Naive B cell (primary cell): ENCODE data around the gene SPECC1. TPM values are rescaled to one million over a fixed set of nuclear protein-coding genes. Genes with fewer than 3 reads are reported as not detected.
"Not testable (repeated sequence)": the region's sequence is repeated elsewhere in the genome, so short reads cannot be mapped to it uniquely, and the experiment has no call there.

Experiments
- ATAC-seq, 2 donors: fragments of 150-1000 bp; cut with Tn5 transposase; 2 replicates each; pipeline ENCODE4 v1.10.0; 2021; ENCODE audit warnings: low read depth in 2 of 2, mild to moderate bottlenecking in 2 of 2, moderate library complexity in 2 of 2
- DNase-seq: peaks from one replicate; pipeline ENCODE4 v3.0.0; 2022
- H3K27ac Mint-ChIP-seq, 6 donors: one replicate each; pipeline ENCODE4 v1.8.0; 2020 to 2022; ENCODE audit warnings: mild to moderate bottlenecking in 6 of 6, mixed read lengths in 6 of 6, moderate library complexity in 5 of 6, inconsistent platforms in 2 of 6
- H3K27me3 Mint-ChIP-seq, 3 donors: one replicate each; pipeline ENCODE4 v1.8.0; 2021 to 2022; ENCODE audit warnings: mixed read lengths in 3 of 3, mild to moderate bottlenecking in 1 of 3
- H3K36me3 Mint-ChIP-seq, 2 donors: one replicate each; pipeline ENCODE4 v1.8.0; 2020 to 2022; ENCODE audit warnings: mixed read lengths in 2 of 2, inconsistent platforms in 1 of 2, mild to moderate bottlenecking in 1 of 2
- H3K4me1 Mint-ChIP-seq, 3 donors: one replicate each; pipeline ENCODE4 v1.8.0; 2020 to 2022; ENCODE audit warnings: mixed read lengths in 3 of 3, inconsistent platforms in 1 of 3, mild to moderate bottlenecking in 1 of 3, moderate library complexity in 1 of 3
- H3K4me3 Mint-ChIP-seq, 8 donors: one replicate each; pipeline ENCODE4 v1.8.0; 2020 to 2022; ENCODE audit warnings: mild to moderate bottlenecking in 8 of 8, mixed read lengths in 8 of 8, moderate library complexity in 8 of 8, inconsistent platforms in 2 of 8
- H3K9me3 Mint-ChIP-seq, 7 donors: one replicate each; pipeline ENCODE4 v1.8.0; 2020 to 2022; ENCODE audit warnings: mixed read lengths in 7 of 7, mild to moderate bottlenecking in 5 of 7, inconsistent platforms in 2 of 7, moderate library complexity in 1 of 7
- polyA plus RNA-seq, 6 donors: library from polyadenylated mRNA; unstranded; fragments of 300-500 nt; fragmentation: Illumina TruSeq; gene quantifications; one replicate each; pipeline ENCODE4 v1.2.3, GENCODE V29; 2021; ENCODE audit warnings: low read depth in 6 of 6

The SPECC1 gene
- polyA plus RNA-seq, 6 donors from 2014 or later, result 2.6 to 5.9 (median 4.1) TPM

DNA sequence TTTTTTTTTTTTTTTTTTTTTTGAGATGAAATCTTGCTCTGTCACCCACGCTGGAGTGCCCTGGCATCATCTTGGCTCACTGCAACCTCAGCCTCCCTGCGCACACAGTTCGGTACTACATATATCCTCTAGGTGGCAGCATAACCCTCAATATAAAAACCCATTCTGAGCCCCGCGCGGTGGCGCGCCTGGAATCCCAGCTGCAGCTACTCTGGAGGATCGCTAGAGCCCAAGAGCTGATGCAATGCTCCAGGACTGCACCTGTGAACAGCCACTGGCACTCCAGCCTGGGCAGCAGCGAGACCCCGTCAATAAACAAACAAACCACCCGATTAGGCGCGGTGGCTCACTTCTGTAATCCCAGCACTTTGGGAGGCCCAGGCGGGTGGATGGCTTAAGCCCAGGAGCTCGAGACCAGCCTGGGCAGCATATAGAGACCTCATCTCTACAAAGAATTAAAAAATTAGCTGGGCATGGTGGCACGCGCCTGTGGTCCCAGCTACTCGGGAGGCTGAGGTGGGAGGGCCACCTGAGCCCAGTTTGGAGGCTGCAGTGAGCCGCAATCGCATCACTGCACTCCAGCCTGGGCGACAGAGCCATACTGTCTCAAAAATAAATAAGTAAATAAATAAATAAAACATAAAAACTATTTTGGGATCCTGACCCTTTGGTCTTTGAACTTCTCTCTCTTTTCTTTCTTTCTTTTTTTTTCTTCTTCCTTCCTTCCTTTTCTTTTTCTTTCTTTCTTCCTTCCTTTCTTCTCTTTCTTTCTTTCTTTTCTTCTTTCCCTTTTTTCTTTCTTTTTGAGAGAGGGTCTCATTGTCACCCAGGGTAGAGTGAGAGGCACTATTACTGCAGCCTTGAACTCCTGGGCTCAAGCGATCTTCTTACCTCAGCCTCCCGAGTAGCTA lies 16.1 kb upstream of the SPECC1 start:
- DNase-seq (peak; percentile 71), ATAC-seq (peak; percentile 98 to 99)
- Mint-ChIP-seq H3K27ac (peak overlapping the region in 1 of 6 donors; percentile 68), H3K27me3 (peaks cover 25 to 47% (median 31%) of the 10 kb centered on the region in 3 donors), H3K4me1 (peaks cover 4 to 8% (median 6%) of the 10 kb centered on the region in 3 donors), H3K9me3 (no peaks in the 10 kb centered on the region), H3K36me3 (no peaks in the 10 kb centered on the region), H3K4me3 (peak overlapping the region in 2 of 8 donors; percentile 45 to 81)

DNA sequence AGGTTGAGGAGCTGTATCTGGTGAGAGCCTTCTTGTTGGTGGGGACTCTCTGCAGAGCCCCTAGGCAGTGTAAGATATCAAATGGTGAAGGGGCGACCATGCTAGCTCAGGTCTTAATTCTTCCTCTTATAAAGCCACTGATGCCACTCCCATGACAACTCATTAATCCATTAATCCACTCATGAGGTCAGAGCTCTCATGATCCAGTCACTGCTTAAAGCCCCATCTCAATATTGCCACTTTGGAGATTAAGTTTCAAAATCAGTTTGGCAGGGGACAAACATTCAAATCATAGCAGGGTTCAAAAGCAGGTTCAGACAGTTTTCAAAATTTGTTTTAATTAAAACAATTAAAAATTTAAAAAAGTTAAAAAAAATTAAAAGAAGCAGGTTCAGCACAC lies 13.1 kb upstream of the SPECC1 start:
- Mint-ChIP-seq H3K27ac (no peak overlapping the region), H3K9me3 (no peaks in the 10 kb centered on the region), H3K4me3 (no peak overlapping the region), H3K27me3 (peaks cover 35 to 52% (median 50%) of the 10 kb centered on the region in 3 donors), H3K36me3 (no peaks in the 10 kb centered on the region), H3K4me1 (peaks cover 4 to 8% (median 6%) of the 10 kb centered on the region in 3 donors)
- ATAC-seq (no peak), DNase-seq (no peak)

DNA sequence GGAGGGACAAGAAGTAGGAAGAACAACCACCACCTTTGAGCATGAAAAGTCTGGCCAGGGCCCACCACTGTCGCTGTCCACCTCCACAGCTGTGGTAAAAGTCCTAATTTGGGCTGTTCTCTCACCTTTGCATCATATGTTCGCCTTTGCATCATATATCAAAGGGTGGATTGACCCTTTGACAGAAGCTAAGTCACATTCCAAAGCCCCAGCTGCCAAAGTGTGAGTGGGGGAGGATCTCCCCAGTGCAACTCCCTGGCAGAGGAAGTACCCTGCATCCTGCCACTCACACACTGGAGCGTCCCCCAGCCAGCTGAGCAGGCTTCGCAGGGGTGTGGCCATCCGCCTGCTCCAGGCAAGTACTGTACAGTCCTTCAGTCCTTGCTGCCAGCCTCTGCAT lies 12.7 kb upstream of the SPECC1 start:
- DNase-seq, result no peak
- Mint-ChIP-seq H3K36me3 (no peaks in the 10 kb centered on the region), H3K27me3 (peaks cover 35 to 48% (median 46%) of the 10 kb centered on the region in 3 donors), H3K4me3 (no peak overlapping the region), H3K27ac (no peak overlapping the region), H3K9me3 (no peaks in the 10 kb centered on the region), H3K4me1 (peaks cover 4 to 8% (median 6%) of the 10 kb centered on the region in 3 donors)
- ATAC-seq, result no peak

DNA sequence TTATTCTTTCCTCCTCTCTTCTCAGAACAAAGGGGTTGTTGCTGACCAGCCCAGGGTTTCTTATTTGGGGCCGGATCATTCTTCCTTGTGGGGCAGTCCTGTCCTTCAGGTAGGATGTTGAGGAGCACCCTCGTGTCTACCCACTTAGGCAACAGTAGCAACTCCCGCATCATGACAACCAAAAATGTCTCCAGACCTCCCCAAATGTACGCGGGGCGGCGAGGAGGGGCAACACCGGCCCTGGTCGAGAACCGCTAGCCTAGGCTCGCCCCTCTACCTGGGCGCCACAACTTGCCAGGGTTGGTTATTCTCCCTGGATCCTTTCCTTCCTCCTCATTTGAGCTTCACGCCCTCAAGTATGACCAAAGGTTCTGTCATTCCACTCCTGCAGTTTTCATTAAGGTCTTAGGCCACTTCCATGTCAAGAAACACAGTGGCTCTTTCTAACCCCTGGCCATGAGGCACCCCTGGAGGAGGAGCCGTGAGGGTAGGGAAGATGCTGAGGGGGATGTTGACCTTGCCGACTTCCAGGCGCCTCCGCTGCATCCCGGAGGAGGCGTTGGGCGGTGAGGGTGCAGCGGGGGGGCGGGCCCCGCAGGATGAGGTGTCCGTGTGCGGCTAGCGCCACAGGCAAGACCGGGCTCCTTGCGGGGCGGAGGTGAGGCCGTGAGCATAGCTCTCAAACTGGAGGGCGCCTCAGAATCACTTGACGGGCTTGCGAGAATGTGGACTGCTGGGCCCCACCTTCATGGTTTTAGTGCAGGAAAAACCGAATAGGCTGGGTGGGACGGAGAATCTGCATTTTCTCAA lies 712 bp upstream of the SPECC1 start:
- Mint-ChIP-seq H3K27me3 (peaks cover 51 to 74% (median 65%) of the 10 kb centered on the region in 3 donors), H3K4me3 (peak overlapping the region; percentile 78 to 96 (median 92)), H3K36me3 (no peaks in the 10 kb centered on the region)

DNA sequence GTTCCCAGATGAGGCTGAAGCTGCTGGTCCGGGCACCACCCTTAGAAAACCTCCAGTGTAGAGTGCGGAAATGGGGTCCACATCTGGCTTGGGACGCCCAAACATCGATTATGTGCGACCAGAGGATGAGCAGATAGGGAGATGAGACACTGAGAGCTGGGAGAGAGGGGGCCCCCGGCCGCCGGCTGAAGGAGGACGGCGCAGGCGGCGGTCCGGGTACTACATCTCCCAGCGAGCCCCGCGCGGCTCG lies 182 bp upstream of the SPECC1 start:
- peaks cover 0 to 2% (median 0%) of the 10 kb centered on the region in 7 donors for H3K9me3 Mint-ChIP-seq
- peak overlapping the region in 1 of 6 donors; percentile 30 for H3K27ac Mint-ChIP-seq
- H3K4me3 Mint-ChIP-seq, result peak overlapping the region; percentile 78 to 96 (median 92)
- H3K4me1 Mint-ChIP-seq, result peaks cover 7 to 10% (median 8%) of the 10 kb centered on the region in 3 donors
- DNase-seq, result no peak
- ATAC-seq, result no peak
- H3K36me3 Mint-ChIP-seq, result no peaks in the 10 kb centered on the region
- H3K27me3 Mint-ChIP-seq, result peaks cover 54 to 74% (median 70%) of the 10 kb centered on the region in 3 donors

More for the DNA sequence above, 712 bp upstream of the SPECC1 start:
- peak; percentile 13 to 14 for ATAC-seq
- no peak for DNase-seq
- Mint-ChIP-seq H3K27ac (peak overlapping the region in 2 of 6 donors; percentile 23 to 30), H3K9me3 (peaks cover 0 to 1% (median 0%) of the 10 kb centered on the region in 7 donors), H3K4me1 (peaks cover 7 to 10% (median 8%) of the 10 kb centered on the region in 3 donors)

DNA sequence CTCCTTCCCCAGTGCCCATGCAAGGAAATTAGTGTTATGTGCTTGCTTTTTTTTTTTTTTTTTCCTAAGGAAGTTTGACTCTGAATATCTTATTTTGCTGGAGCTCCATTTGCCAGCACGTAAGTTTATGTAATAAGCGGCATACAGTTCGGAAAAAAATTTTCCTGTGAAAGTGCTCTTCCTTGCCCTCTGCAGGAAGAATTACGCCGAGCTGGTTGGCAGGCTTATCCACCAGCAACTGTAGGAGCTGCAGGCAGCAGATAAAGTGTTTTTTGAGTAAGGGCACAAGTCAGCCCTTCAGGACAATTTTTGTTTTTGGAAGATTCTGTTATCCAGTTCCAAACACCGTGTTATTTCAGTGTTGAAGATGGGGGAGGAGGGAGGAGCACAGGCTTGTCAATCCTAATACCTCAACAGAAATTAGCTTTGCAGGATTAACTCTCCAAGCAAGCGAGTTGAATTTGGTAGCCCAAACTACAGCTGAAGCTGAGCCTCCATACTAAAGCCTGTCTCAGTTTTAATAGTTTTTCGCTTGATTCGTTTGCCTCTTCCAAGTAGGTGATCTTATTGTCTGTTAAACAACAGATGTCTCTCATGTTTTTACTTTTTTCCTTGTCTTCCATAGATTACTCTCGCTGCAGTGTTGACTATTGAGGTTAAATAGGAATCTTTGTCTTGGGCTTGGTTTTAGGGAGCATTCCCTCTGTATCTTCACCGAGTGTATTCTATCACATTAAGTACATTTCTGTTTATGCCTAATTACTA lies 1.1 kb downstream of the SPECC1 start:
- H3K27me3 Mint-ChIP-seq, result peaks cover 59 to 74% (median 73%) of the 10 kb centered on the region in 3 donors
- H3K9me3 Mint-ChIP-seq, result peaks cover 0 to 2% (median 0%) of the 10 kb centered on the region in 7 donors
- no peaks in the 10 kb centered on the region for H3K36me3 Mint-ChIP-seq
- peak overlapping the region; percentile 40 to 95 (median 80) for H3K4me3 Mint-ChIP-seq
- peaks cover 7 to 10% (median 8%) of the 10 kb centered on the region in 3 donors for H3K4me1 Mint-ChIP-seq
- ATAC-seq (no peak), DNase-seq (no peak)
- H3K27ac Mint-ChIP-seq, result peak overlapping the region in 2 of 6 donors; percentile 11 to 55

DNA sequence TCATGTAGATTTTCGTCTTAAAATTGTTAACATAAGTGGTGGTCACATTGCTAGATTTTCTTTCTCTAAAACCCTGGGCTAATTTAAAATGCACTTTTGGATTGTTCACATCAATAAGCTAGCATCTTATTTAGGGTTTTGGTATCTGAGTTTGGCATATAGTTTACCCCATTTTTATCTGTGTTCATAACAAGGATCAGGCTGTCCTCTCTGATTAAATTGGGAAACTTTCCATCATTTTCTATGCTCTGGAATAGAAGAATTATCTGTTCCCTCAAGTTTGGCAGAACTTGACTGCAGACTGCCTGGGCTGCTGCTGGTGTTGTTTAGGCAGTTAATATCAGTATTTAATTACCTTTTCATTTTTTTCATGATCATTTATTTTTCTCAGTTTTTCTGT lies 1.8 kb downstream of the SPECC1 start:
- H3K27ac Mint-ChIP-seq, result no peak overlapping the region
- peak overlapping the region in 5 of 8 donors; percentile 40 to 95 (median 78) for H3K4me3 Mint-ChIP-seq
- H3K27me3 Mint-ChIP-seq, result peaks cover 56 to 73% (median 70%) of the 10 kb centered on the region in 3 donors
- no peaks in the 10 kb centered on the region for H3K36me3 Mint-ChIP-seq
- H3K9me3 Mint-ChIP-seq, result peaks cover 0 to 2% (median 0%) of the 10 kb centered on the region in 7 donors
- no peak for ATAC-seq
- no peak for DNase-seq
- H3K4me1 Mint-ChIP-seq, result peaks cover 7 to 10% (median 8%) of the 10 kb centered on the region in 3 donors

DNA sequence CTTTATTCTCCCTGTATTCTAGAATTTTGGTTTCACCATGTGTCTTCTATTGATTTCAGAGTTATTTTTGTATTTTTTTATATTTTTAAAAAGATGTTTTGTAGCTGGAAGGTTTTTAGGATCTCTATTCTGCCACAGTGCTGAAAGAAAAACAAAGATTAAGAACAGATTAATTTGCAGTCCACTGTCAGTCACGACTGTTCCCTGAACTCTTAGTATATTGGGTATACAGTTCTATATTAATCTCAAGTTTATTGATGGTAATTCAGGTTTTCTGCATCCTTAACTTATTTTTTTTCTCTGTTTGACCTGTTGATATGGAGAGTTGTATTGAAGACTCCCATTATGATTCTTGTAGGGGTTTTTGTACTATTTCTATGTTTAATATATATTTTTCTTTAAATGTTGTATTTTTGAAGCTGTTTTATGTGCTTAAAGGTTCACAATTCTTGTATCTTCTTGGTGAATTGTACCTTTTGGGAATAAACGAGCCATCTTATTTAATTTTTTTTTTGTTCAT lies 2.9 kb downstream of the SPECC1 start:
- H3K27me3 Mint-ChIP-seq, result peaks cover 53 to 65% (median 60%) of the 10 kb centered on the region in 3 donors

DNA sequence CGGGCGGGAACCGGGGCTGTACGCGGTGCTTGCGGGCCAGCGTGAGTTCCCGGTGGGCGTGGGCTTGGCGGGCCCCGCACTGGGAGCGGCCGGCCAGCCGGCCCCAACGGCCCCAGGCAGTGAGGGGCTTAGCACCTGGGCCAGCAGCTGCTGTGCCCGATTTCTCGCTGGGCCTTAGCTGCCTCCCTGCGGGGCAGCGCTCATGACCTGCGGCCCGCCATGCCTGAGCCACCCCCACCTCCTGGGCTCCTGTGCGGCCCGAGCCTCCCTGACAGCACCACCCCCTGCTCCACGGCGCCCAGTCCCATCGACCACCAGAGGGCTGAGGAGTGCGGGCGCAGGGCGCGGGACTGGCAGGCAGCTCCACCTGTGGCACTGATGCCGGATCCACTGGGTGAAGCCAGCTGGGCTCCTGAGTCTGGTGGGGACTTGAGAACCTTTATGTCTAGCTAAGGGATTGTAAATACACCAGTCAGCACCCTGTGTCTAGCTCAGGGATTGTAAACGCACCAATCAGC lies 7.4 kb downstream of the SPECC1 start:
- not testable (repeated sequence) for ATAC-seq, H3K9me3 Mint-ChIP-seq, DNase-seq, H3K4me1 Mint-ChIP-seq, H3K4me3 Mint-ChIP-seq, H3K27ac Mint-ChIP-seq
- Mint-ChIP-seq H3K27me3 (peaks cover 45 to 56% (median 49%) of the 10 kb centered on the region in 3 donors), H3K36me3 (peaks cover 0 to 10% of the 10 kb centered on the region in 2 donors)

More for the DNA sequence above, 2.9 kb downstream of the SPECC1 start:
- DNase-seq (no peak), ATAC-seq (no peak)
- Mint-ChIP-seq H3K4me1 (peaks cover 7 to 10% (median 8%) of the 10 kb centered on the region in 3 donors), H3K9me3 (peaks cover 0 to 2% (median 0%) of the 10 kb centered on the region in 7 donors), H3K36me3 (no peaks in the 10 kb centered on the region), H3K4me3 (peak overlapping the region in 1 of 8 donors; percentile 50), H3K27ac (no peak overlapping the region)

DNA sequence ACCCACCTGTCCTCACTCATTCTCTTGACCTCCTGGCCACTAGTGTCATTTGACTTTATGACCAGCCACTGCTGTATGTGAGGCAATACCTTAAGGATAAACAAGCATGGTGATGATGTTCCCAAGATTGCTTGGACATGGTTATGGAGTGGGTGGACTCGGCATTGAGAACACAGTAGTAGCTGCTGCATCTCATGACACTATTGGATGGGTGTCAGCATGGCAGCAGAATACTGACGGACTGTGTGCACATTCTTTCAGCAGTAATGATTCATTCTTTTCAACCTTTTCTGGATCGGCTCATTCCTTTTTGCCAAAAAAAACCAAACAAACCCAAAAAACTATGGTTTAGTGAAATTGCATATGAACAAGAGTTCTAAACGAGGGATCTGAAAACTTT lies 13.5 kb downstream of the SPECC1 start:
- Mint-ChIP-seq H3K4me1 (no peaks in the 10 kb centered on the region), H3K27me3 (peaks cover 21 to 37% (median 28%) of the 10 kb centered on the region in 3 donors), H3K36me3 (peaks cover 0 to 5% of the 10 kb centered on the region in 2 donors), H3K4me3 (no peak overlapping the region), H3K27ac (no peak overlapping the region), H3K9me3 (peaks cover 0 to 4% (median 0%) of the 10 kb centered on the region in 7 donors)
- ATAC-seq (no peak), DNase-seq (no peak)

DNA sequence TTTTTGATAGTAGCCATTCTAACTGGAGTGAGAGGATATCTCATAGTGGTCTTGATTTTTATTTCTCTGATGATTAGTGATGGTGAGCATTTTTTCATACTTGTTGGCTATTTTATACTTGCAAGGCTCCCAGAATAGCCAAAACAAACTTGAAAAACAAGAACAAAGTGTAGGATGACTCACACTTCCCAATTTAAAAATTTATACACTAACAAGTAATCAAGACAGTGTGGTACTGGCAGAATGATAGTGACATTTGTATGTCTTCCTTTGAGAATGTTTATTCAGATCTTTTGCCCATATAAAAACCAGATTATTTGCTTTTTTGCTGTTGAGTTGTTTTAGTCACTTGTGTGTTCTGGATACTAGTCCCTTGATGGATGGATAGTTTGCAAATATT lies 17.8 kb downstream of the SPECC1 start:
- H3K27ac Mint-ChIP-seq, result no peak overlapping the region
- H3K36me3 Mint-ChIP-seq, result no peaks in the 10 kb centered on the region
- H3K9me3 Mint-ChIP-seq, result peaks cover 0 to 9% (median 3%) of the 10 kb centered on the region in 7 donors
- ATAC-seq (no peak), DNase-seq (no peak)
- H3K4me1 Mint-ChIP-seq, result peaks cover 0 to 6% (median 0%) of the 10 kb centered on the region in 3 donors
- no peak overlapping the region for H3K4me3 Mint-ChIP-seq
- H3K27me3 Mint-ChIP-seq, result peaks cover 12 to 24% (median 24%) of the 10 kb centered on the region in 3 donors

DNA sequence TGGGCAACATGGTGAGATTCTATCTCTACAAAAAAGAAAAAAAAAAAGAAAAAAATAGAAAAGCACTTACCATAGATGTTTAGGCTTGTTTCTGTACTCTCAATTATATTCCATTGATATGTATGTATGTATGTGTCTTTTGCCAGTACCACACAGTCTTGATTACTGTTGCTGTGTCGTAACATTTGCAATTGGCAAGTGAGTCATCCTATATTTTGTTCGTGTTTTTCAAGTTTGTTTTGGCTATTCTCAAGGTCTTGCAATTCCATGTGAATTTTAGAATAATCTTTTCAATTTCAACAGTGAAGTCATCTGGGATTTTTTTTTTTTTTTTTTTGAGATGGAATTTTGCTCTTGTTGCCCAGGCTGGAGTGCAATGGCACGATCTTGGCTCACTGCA lies 19.3 kb downstream of the SPECC1 start:
- ATAC-seq (no peak), DNase-seq (no peak)
- H3K36me3 Mint-ChIP-seq, result no peaks in the 10 kb centered on the region
- no peak overlapping the region for H3K4me3 Mint-ChIP-seq
- no peak overlapping the region for H3K27ac Mint-ChIP-seq
- H3K27me3 Mint-ChIP-seq, result peaks cover 8 to 19% (median 18%) of the 10 kb centered on the region in 3 donors
- peaks cover 4 to 16% (median 12%) of the 10 kb centered on the region in 3 donors for H3K4me1 Mint-ChIP-seq
- peaks cover 0 to 18% (median 6%) of the 10 kb centered on the region in 7 donors for H3K9me3 Mint-ChIP-seq
